Medulla oblongata (tissue), 1 donor: ENCODE data around the gene DACT2.
"Not testable (repeated sequence)": the region's sequence is repeated elsewhere in the genome, so short reads cannot be mapped to it uniquely, and the experiment has no call there.

ENCODE experiments used
- DNase-seq: peaks from one replicate; pipeline ENCODE4 v3.0.0-alpha.2; 2015; ENCODE audit errors: extremely low spot score

The DACT2 gene

DNA sequence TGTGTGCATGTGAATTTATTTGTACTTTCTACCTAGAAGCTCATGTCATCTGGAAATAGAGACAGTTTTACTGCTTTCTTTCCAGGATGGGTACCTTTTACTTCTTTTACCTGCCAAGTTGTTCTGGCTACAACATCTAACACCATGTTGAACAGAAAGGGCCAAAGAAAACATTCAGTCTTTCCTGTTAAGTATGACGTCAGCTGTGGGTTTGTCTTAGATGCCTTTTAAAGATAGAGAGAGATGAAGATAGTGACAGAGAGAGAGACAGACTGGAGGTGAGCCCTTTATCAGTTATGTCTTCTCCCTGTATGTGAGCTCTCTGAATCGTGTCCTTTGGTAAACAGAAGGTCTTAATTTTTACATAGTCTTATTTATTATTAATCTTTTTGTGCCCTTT lies 3.4 kb upstream of the DACT2 start:
- DNase-seq = no peak

DNA sequence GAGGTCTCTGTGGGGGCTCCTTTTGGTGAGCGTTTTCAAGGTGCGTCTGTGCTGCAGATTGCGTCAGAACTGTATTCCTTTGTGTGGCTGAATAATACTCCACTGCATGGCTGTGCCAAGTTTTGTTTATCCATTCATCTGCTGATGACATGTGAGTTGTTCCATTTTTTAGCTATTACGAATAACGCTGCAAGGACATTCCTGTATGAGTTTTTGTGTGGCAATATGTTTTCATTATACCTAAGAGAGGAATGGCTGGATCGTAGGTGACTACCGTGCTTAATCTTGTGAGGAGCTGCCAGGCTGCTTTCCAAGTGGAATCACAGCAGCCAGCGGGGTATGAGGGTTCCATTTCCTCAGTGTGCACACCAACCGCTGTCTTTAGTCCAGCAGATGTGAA lies 1.1 kb upstream of the DACT2 start:
- no peak for DNase-seq

DNA sequence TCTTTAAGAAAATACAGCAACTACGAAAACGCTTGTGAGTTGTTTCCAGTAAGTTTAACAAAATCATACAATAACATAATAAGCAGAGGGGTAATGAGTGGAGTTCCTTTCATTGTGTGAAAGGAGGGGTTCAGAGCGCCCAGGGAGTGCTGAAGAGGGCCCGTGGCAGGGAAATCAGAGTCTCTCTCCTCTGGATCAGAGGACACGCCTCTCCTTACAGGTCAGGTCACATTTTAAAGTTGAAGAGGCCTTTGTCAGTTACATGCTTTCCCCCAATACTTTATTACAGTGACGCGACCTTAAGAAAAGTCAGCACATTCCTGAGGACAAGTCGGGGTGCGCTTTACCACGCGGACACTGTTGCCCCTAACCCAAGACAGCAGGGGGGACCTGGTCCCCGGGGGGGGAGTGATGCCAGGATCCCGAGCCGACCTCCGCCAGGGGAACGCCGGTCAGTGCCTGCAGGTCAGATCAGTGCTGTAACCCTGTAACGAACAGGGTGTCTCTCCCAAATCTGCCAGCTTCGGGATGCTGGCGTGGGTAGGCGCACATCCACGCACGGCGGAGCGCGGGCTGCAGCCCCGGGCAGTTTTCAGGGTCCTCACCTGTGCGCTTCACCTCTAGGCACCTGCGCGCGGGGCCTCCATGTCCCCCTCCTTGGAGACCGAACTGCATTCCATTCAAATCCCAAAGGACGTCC lies 848 bp downstream of the DACT2 start:
- no peak for DNase-seq

DNA sequence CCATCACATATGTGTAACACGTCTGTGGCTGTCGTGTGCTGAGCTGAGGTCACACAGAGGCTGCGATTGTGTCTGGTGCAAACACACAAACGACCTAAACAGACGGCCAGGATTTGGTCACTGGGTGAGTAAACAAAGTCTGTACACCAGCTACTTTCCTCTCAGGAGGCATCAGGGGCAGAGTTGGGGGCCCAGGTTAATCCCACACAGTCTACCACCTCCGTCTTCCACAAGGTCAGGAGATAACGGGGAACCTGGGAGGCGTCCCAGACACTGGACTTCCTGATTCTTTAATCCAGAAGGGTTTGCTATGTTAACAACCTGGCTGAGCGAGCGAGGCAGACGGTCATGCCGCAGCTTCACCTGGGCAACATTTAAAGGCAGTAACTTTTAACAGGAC lies 1.5 kb downstream of the DACT2 start:
- no peak for DNase-seq

DNA sequence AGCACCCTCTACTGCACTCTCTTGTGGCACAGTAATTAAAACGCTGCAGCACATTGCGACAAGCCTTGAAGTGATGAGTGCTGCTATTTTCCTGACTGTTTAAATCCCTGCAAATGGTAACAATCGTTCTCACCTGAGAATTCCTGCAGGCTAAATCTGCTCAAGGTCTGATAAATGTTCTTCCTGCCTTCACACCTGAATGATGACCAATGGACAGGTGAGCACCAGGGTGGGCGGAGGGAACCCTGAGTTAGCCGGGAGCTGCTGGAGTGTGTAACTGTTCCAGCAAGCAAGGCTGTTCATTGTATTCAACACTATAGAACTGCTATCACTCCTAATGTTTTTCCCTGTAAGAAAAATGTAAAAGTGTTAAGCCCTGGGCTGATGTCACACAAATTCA lies 4.0 kb downstream of the DACT2 start:
- DNase-seq = no peak

DNA sequence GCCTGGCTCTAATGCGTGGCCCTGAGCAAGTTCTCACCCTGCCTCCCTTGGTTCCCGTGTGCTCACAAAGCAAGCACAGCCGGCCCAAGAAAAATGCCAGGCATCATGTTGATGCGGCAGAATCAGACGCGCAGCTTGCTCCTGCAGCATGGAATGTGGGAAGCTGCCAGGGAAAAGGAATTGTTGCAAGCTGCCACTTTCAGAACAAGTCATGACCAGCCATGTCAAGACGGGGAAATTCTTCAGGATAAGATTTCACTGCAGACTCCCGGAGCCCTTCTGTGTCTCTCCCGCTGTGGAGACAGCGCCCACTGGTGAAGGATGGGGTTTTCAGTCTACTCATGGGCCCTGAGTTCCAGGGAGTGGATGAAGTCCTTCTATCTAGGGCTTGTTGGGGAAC lies 4.6 kb downstream of the DACT2 start:
- DNase-seq = peak; percentile 45

DNA sequence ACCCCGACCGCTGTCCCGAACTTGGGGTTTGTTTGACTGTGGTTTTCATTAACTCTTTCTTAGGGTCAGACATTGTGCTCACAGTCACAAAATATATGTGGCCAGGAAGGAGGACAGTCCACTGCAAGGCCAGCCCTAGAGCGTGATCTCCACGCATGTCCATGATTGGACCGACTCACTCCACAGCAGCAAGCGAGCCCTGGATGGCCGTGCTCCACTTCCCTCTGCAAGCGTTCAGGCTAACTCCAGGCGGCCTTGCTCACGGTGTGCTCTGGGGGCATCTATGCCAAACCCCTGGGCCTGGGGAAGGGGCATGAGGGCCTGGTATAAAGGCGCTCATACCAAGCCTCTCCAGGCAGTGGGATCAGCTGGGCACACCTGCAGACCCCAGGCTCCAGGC lies 5.6 kb downstream of the DACT2 start:
- no peak for DNase-seq

DNA sequence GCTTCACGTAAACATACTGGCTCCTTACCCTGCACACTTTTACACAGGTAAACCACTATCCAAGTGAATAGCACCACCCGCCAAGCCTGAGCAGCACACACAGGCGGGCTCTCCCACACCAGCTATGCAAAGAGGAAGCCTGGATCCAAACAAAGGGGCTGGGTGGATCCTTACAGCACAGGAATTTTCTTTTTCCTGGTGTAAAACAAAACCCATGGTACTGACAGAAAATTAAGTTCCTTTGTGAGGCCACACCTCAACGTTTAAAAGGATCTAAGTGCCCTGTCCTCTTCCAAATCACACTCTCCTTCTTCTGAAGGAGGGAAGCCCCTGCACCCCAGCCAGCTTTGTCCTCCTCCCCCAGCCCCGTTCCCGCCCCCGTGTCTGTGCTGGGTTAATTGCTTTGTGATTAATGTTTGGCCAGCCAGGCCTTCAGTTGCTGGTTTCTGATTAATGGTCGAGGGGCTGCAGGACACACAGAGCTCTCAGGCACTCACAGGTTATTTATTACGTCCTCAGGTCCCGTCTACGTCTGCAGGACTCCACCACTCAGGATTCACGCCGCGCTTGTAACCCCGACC lies 6.1 kb downstream of the DACT2 start:
- DNase-seq = no peak

DNA sequence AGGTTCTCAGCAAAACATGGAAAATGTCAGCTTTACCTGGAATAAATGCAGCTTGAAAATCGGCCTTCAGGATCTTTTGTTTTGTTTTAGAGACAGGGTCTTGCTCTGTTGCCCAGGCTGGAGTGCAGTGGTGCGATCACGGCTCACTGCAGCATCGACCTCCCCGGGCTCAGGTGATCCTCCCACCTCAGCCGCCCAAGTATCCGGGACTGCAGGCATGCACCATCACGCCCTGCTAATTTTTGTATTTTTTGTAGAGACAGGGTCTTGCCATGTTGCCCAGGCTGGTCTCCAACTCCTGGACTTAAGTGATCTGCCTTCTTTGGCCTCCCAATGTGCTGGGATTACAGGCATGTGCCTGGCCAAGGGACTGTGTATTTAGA lies 7.5 kb downstream of the DACT2 start:
- not testable (repeated sequence) for DNase-seq

DNA sequence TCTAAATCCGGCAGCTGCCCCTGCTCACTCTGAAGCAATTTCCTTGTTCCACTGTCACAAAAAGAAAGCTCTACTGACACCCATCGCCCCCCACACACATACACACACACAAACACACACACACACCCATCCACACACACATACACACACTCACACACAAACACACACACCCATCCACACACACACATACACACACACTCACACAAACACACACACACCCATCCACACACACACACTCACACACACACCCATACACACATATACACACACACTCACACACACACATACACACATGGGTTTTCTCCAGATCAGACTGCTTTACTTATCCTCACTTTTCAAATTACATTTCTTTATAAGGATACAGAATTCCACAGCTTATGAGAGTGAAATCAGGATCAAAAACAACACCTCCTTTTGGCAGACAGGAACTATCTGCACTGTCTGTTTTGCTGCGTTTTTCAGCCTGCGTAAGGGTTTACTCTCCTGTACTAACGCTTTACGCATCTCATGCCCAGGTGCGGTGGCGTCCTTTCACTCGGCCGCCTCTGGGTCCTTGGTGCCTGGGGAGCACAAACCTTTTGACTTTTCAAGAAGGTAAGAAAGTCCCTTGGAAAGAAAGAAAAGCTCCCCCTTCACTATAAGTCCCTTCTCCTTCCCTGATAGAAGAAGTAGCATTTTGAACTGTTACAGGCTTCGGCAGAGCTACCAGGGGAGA lies 8.0 kb downstream of the DACT2 start:
- no peak for DNase-seq

DNA sequence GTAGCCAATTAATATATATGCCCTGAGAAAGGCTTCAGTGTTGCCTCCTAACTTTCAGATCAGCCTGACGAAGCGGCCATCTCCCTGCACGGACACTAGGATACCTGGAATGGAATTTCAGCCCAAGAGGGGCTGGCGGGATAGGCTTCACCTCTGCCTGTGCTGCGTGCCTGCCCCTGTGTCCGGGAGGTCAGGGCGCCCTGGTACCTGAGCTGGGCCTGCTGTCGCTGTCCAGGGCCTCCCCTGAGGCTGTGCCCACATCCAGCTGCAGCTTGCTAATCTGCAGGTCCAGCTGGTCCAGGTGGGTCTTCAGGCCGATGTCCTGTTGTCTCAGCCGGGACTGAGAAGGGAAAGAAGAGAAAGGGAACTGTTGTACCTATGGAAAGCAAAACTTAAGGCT lies 8.6 kb downstream of the DACT2 start:
- DNase-seq = no peak

DNA sequence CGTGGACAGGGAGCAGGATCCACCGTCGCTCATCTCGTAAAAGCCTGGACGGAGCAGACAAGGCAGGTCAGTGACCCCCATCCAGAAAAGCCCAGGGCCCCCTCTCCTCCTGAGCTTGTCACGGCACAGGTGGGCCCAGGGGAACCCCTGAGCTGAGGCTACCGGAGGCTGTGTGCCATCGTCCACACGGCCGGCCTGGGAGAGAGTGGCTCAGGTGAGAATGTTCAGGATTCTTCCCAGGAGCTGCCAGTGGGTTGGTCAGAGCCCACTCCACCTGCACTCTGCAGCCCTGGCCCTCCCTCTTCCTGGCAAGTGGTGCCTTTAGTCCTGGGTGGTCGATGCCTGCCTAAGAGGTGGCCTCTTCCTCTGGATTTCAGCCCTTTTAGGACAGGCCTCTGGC lies 9.2 kb downstream of the DACT2 start:
- DNase-seq = no peak

DNA sequence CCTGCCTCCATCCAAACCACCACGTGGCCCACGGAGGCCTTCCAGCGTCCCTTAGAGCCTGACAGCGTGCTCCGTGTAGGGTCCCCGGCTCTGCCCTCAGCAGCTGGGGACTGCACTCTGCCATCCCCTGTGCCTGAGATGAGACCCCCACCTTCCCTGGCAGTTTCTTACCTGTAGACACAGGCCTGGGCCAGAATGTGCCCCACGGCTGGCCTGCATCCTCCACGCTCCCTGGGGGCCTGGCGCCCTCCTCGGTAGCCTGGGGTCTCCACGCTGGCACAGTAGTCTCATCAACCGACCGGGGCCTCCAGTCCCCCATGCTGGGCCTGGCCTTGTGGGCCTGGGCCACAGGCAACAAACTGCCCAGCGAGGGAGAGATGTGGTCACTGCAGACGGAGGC lies 9.6 kb downstream of the DACT2 start:
- DNase-seq = no peak

DNA sequence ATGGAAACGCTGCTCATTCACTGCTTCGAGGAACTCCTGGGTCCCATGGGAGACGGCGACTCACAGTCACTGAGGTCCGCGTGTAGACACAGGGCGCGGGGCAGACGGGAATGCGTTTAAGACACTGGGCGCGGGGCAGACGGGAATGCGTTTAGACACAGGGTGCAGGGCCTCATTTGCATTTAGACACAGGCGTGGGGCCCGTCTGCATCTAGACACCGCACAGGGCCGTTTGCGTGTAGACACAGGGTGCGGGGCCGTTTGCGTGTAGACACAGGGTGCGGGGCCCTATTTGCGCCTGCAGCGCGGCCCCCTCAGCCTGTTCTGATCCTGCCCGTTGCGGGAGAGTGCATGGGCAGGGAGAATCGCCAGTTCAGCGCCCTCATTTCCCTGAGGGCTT lies 10.4 kb downstream of the DACT2 start:
- DNase-seq = no peak

DNA sequence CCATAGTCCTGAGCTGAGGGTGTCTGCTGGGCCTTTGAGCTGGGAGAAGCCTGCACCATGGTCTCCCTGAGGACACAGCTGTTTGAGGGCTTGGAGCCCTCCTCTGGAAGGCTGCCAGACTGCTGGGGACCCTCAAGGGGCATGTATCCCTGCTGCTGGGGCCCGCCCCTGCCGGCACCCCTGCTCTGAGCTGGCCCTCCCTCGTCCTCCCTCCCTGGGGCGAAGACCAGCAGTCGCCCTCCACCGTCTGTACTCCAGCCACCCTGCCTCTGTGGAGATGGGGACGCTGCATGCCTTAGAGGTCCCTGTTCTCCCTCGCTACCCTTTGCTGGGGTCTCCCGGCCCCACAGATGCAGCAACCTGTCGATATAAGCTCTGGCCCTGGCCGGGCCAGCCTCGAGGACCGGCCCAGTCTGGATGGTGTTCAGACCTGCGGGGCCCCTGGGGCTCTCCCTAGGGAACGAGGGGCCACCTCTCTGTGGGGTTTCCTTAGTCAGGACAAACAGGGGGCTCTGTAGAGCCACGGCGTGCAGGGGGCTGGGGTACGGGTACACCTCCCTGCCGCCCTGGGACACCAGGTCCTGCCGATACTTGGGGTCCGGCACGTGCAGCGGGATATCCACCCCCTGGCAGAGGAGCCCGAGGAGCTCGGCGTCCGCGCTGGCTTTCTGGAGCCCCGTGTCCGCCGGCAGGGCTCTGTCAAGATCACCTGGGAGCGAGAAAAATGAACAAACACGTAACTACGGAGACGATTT lies 11.0 kb downstream of the DACT2 start:
- DNase-seq = no peak

DNA sequence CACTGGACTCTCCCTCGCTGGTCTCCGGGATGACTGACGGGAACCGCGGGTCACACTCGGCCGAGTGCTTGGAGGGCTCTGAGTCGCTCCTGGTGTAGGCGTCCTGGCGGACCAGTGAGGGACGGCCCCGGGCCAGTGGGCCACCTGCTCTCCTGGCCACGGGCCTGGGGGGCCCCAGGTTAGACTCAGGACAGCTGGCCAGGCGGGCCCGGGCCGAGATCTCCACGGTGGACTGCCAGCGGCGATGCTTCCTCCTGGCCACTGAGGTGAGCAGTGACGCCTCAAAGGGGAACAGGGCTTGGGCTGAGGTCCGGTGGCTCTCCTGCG lies 11.9 kb downstream of the DACT2 start:
- DNase-seq = no peak

DNA sequence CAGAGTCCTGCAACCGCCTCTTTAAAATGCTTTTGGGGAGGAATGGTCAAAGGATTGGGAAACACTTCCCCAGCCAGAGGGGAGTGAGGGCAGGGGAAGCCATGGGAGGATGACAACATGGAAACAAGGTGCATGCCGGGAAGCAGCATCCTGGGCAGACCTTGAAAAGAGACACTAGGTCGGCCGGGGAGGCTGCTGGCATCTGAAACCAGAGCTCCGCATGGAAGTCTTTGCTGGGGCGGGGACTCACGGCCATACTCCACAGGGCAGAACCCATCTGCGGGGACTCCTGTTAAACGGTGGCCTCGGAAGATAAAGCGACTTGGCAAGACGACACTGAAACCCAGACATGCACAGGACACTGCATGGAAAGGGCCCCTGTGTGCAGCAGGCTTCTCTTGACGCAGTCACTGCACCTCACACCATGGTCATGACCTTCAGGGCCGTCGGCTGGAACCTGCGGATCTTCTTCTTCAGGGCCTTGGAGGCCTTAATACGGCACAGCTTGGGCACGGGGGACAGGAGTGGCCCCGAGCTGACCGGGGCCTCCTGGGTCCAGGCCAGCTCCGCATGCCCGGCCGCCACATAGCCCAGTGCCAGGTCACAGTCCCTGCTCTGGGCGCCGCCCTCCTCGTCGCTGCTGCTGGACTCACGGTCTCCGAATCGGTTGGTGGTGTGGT lies 12.4 kb downstream of the DACT2 start:
- DNase-seq = no peak

DNA sequence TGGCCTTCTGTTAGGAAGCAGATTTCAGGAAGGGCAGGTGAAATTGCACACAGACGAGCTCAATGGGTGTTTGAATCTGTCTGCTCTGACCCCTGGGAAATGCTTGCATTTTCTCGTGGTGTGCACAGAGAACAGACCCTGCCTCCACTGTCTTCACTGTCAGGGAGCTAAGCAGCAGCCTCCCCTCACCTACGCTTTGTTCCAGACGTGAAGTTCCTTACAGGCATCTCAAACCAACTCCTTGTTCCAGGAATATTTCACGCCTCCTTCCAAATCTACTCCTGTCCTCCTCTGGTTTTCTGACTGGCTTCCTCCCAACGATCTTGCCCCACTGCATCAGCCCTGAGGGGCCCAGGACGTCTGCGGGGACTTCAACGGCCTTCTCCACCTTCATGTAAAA lies 13.7 kb downstream of the DACT2 start:
- DNase-seq = no peak

DNA sequence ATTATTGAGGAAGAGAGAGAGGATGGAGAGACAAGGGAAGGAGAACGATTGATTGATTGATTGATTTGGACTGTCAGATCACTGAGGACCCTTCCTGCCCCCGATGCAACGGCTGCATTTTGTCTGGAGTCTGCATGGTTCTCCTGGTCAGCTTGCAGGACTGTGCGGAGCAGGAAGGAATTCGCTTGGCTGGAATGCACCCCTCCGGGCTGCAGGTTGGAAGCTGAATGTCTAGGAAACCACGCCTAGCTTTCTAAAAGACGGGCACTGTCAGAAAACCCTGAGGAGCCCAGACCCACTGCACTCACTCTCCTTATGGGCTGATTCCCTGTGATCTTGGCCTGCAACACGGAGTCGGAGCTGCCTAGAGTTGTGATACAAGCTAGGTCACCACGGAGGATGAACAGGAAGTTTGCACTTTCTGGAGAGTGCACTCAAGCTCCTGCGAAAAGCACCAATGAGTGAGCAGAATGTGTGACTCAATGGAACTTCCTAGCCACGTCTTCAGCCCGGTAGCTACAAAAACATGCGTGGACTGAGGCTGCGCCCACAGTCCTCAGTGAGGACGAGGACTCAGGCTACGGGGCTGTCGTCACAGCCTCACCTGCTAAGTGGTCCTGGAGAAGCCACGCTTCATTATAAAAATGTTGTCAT lies 14.4 kb downstream of the DACT2 start:
- DNase-seq = no peak

DNA sequence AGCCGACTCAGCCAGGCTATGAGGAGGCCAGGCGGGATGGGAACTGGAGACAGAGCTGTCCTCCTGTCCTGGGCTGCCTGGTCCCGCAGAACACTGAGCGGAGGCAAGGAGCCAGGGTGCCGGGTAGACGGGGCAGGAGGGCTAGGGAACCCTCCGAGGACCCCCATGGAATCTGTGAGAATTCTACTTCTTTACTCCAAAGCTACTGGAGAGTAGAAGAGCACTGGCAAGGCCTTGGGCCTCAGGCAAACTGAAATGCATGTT lies 14.9 kb downstream of the DACT2 start:
- no peak for DNase-seq

DNA sequence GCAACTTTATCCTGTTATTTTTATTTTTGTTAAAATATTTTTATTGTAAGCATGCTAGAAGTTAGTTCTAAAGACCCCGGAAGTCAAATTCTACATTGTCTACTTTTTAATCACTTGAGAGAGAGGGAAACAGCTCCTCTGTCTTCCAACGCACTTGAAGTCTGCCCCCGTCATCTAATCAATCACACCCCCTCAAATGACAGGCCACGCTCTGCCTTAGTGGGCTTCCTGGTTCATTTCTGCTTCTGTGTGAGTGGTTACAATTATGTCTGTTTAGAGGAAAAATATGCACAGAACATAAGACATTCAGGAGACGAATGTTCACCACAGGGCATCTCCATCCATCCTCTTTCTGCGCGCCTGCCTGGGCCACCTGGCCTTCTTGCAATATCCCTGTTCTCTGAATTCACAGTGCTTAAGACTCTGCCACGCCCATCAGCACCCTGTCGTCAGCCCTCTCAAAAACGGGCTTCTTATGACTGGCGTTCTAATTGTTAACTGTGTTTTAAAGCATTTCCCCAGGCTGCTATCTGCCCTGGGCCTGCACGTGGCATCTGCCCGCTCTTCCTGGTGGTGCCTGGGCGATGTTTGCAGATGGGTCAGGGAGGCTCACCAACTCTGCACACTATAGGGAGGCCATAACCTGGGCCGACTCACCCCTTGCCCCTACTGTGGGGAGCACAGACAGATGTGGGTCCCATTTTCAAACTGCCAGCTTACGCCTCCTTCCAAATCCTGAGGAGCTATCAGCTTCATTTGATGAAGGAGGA lies 15.4 kb downstream of the DACT2 start:
- no peak for DNase-seq
